ENCODE measurements around the gene KRTAP1-4. TPM values are rescaled to one million over a fixed set of nuclear protein-coding genes. Genes with fewer than 3 reads are reported as not detected.

KRTAP1-4 gene
- total RNA-seq, 6 experiments from 2014 or later = not detected

Small RNA genes lying within 50 kb of the gene (small RNA-seq; reads per million reads assigned to genes)
- 0 reads per million in 2 experiments for gene KRTAP3-4P

Other genes with a start within 250 kb of the KRTAP1-4 start
- gene KRT27, start 247.6 kb downstream of the KRTAP1-4 start, total RNA-seq = not detected
- not detected for gene KRT28, start 230.2 kb downstream of the KRTAP1-4 start, total RNA-seq
- gene KRT10, start 207.6 kb downstream of the KRTAP1-4 start, total RNA-seq = 10 to 100 TPM; 11.4 to 20.4 (median 17.4) TPM
- not detected for gene KRT12, start 163.0 kb downstream of the KRTAP1-4 start, total RNA-seq
- not detected for gene KRT20, start 145.0 kb downstream of the KRTAP1-4 start, total RNA-seq
- 10 to 100 TPM in 2 of 6 experiments, 1 to 10 TPM in 1, under 1 TPM in 1, not detected in 2; 0.49 to 17.6 (median 10.0) TPM for gene KRT23, start 92.5 kb downstream of the KRTAP1-4 start, total RNA-seq
- gene KRT39, start 63.2 kb downstream of the KRTAP1-4 start, total RNA-seq = not detected
- gene KRT40, start 45.9 kb downstream of the KRTAP1-4 start, total RNA-seq = not detected
- not detected for gene KRTAP3-3, start 36.0 kb downstream of the KRTAP1-4 start, total RNA-seq
- gene KRTAP3-2, start 30.3 kb downstream of the KRTAP1-4 start, total RNA-seq = not detected
- gene KRTAP3-1, start 21.1 kb downstream of the KRTAP1-4 start, total RNA-seq = not detected
- not detected for gene KRTAP1-5, start 3.0 kb downstream of the KRTAP1-4 start, total RNA-seq
- not detected for gene KRTAP1-3, start 4.7 kb upstream of the KRTAP1-4 start, total RNA-seq
- gene KRTAP1-1, start 11.3 kb upstream of the KRTAP1-4 start, total RNA-seq = not detected
- gene KRTAP2-1, start 17.1 kb upstream of the KRTAP1-4 start, total RNA-seq = not detected
- not detected for gene KRTAP2-2, start 25.0 kb upstream of the KRTAP1-4 start, total RNA-seq
- not detected for gene KRTAP2-3, start 29.9 kb upstream of the KRTAP1-4 start, total RNA-seq
- gene KRTAP2-4, start 35.7 kb upstream of the KRTAP1-4 start, total RNA-seq = not detected
- not detected for gene KRTAP4-7, start 54.0 kb upstream of the KRTAP1-4 start, total RNA-seq
- gene KRTAP4-8, start 67.9 kb upstream of the KRTAP1-4 start, total RNA-seq = not detected
- not detected for gene KRTAP4-16, start 72.0 kb upstream of the KRTAP1-4 start, total RNA-seq
- gene KRTAP4-9, start 75.2 kb upstream of the KRTAP1-4 start, total RNA-seq = not detected
- gene KRTAP4-11, start 88.2 kb upstream of the KRTAP1-4 start, total RNA-seq = not detected
- gene KRTAP4-12, start 94.0 kb upstream of the KRTAP1-4 start, total RNA-seq = not detected
- gene KRTAP4-6, start 110.3 kb upstream of the KRTAP1-4 start, total RNA-seq = not detected
- not detected for gene KRTAP4-5, start 119.6 kb upstream of the KRTAP1-4 start, total RNA-seq
- gene KRTAP4-4, start 130.6 kb upstream of the KRTAP1-4 start, total RNA-seq = not detected
- gene KRTAP4-3, start 138.0 kb upstream of the KRTAP1-4 start, total RNA-seq = not detected
- not detected for gene KRTAP4-2, start 148.0 kb upstream of the KRTAP1-4 start, total RNA-seq
- not detected for gene KRTAP4-1, start 154.7 kb upstream of the KRTAP1-4 start, total RNA-seq
- not detected for gene KRTAP9-1, start 159.7 kb upstream of the KRTAP1-4 start, total RNA-seq
- not detected for gene KRTAP9-2, start 196.5 kb upstream of the KRTAP1-4 start, total RNA-seq
- gene KRTAP9-3, start 202.3 kb upstream of the KRTAP1-4 start, total RNA-seq = not detected
- gene KRTAP9-8, start 207.8 kb upstream of the KRTAP1-4 start, total RNA-seq = not detected
- gene KRTAP9-4, start 219.5 kb upstream of the KRTAP1-4 start, total RNA-seq = not detected
- gene KRTAP9-9, start 225.2 kb upstream of the KRTAP1-4 start, total RNA-seq = not detected
- gene KRTAP9-6, start 235.2 kb upstream of the KRTAP1-4 start, total RNA-seq = not detected
- gene KRTAP9-7, start 245.5 kb upstream of the KRTAP1-4 start, total RNA-seq = not detected

Measured in right lobe of liver (tissue), 5 donors.